GM18526 (cell line): ENCODE data around the gene LNPEP.

ENCODE experiments used
- POLR2A ChIP-seq: IDR thresholded peaks from 3 replicates; pipeline ENCODE4 v1.6.1; 2011; ENCODE audit not compliant: insufficient read length; ENCODE audit errors: extremely low read depth

Gene LNPEP

GRCh38 chr5:96924016-96924443, 11.8 kb upstream of the LNPEP start:
- TF ChIP-seq POLR2A, result no peak

DNA sequence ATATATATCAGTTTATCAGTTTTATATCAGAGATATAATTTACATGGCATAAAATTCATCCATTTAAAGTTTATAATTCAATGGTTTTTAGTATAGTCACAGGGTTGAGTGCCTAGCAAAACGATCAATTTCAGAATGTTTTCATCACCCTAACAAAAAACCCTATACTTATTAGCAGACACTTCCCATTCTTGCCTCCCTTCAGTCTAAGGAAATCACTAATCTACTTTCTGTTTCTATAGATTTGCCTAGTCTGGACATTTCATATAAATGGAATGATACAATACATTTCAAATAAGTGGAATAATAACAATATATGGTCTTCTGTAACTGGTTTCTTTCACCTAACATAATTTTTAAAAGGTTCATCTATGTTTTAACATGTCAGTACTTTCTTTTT, 9.6 kb upstream of the LNPEP start:
- no peak for TF ChIP-seq POLR2A

GRCh38 chr5:96927008-96927407, 8.9 kb upstream of the LNPEP start:
- no peak for TF ChIP-seq POLR2A

DNA sequence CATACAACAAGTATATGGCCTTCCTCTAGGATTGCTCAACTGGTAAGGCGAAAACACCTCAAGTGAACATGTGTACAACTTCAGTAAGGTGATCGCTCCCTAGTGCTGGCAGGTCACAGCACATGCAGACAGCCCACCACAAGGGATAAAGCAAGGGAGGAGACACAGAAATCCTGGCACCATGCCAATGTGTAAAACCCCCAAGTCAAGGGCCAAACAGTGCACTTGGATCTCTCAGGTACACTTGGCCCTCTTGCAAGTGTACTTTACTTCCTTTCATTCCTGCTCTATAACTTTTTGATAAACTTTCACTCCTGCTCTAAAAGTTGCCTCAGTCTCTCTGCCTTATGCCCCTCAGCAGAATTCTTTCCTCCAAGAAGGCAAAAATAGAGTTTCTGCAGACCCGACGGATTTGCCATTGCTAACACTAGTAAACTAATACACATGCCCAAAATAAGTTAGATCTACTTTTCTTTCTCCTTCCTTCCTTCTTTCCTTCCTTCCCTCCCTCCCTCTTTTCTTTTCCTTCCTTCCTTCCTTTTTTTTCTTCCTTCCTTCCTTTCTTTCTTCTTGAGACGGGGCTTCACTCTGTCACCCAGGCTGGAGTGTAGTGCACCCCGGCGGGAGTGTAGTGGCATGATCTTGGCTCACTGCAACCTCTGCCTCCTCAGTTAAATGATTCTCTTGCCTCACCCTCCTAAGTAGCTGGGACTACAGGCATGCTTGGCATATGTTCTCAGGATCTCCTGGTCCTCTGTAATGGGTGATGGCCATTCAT, 6.8 kb upstream of the LNPEP start:
- no peak for TF ChIP-seq POLR2A

GRCh38 chr5:96930058-96930457, 5.8 kb upstream of the LNPEP start:
- TF ChIP-seq POLR2A, result no peak

DNA sequence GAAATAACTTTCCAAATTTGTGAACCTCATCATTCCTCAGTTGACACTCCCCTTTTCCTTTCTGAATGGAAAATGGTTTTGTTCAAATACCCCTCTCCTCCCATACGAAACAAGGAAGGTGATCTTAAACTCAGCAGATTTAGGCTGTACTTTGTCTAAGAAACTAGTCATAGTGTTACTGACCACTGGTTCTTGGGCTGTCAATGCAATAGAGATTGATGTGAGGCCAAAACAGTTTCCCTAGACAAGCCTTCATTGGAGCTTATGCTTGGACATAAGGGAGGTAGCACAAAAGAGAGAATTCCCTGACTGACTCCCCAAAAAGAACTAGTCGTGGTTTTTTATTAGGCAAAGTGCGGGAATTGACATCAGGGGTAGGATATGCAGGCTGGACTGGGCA, 5.3 kb upstream of the LNPEP start:
- TF ChIP-seq POLR2A, result no peak

DNA sequence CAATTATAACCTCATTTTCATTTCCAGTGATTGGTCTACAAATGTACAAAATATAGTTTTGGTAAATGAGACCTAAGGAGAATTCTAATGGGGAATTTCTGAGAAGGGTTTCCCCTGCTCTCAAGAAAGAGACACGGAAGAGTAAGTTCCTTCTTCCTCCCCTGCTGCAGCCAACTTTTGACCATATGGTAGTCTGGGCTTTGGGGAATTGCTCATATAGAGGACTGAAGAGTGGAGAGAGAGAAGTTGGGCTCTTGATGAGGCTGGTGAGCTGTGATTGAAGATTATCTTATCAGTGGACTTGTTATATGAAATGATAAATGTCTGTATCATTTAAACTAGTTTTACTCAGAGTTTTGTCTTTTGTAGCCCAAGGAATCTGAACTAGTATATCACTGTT, 4.3 kb upstream of the LNPEP start:
- TF ChIP-seq POLR2A, result no peak

DNA sequence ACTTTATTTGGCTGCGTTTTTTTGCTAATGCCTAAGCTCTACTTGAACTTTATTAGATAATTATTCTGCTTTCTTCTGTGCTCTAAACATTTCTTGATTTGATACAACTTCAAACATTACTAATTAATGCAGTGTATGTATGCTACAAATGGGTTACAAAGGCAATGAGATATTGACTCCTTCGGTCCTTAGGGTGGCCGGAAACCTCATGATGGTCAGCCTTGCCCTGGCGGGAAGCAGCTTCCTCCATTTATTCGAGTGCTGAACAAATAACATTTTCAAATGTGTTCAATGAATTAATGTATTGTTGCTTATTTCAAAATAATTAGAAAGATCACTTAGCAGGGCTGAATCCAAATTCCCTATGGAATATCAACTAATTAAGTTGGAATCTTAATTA, 3.9 kb upstream of the LNPEP start:
- no peak for TF ChIP-seq POLR2A

DNA sequence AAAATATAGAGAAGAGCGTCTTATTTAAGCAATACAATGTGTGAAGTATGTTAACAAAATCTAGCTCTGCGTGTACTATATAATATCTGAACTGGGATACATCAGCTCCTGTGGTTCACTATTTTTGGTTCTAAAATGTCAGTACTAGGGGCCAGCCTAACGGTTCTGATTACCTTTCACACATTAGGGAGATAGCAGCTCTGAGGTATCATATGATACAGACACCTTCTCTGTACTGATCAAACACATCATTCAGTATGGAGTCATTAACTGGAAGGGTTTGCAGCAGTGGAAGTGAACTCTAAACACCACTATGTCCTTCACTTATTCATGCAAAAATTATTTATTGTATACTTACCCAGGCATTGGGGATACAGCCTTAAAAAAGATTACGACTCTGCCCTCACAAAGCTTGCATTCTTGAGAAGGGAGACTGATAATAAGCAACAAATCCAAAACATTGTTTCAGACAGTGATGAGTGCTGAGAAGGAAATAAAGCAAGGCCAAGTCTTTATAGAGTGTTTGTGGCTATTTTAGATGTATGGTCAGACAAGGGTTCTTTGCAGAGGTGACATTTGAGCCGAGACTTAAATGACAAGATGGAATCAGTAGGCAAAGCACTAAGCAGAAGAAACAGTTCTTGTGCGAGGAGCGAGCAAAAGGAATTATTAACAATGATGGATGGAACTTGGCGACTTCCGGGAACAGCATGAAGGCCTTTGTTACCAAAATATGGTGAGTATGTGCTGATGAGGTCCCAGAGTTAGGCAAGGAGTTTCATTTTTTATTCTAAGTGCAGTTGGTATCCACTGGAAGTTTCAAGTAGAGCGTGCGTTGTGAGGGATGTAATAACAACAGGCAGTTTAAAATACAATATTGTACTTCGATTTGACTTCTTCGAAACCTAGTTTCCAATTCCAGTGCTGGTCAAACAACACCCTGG, 1.8 kb upstream of the LNPEP start:
- TF ChIP-seq POLR2A, result no peak

DNA sequence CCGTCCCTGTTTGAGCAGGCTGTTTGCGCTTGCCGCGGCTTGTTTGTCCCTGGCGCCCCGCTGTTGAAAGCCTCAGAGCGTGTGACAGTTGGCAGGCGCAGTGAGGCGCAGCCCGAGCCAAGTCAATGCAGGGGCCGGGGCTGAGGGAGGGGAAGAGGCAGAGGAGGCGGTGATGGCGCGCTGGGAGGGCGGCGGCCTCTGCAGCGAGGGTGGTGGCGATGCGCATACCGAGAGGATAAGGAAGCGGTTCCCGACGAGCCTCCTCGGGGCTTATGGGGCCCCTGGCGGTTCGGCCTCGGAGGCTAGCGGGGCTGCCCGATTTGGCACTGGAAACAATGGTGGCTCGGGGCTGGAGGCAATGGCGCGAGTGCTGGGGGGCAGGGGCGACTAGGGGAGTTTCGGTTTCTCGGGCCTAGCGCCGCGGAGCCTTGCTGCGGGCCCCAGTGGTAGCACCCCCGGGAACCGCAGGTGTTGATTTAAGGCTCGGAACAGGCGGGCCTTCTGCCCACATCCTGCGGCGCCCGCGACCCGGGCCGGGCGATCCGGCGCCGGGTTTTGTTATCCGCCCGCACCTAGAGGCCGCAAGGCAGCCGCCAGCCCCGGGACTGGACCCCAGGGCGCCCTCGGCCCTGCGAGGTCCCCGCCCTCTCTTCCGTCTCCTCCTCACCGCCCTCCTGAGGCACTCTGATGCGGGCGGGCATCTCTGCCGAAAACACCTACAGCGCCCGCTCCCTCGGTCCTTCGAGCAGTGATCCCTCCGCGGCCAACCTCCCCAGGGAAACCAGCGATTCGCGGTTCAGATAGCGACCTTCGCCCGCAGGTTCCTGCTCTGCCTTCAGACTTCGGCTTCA, 947 bp upstream of the LNPEP start:
- TF ChIP-seq POLR2A, result peak; percentile 72

- TF ChIP-seq POLR2A, result peak; percentile 42
These were observed 796 bp downstream of the LNPEP start for GRCh38 chr5:96936431-96937320.

DNA sequence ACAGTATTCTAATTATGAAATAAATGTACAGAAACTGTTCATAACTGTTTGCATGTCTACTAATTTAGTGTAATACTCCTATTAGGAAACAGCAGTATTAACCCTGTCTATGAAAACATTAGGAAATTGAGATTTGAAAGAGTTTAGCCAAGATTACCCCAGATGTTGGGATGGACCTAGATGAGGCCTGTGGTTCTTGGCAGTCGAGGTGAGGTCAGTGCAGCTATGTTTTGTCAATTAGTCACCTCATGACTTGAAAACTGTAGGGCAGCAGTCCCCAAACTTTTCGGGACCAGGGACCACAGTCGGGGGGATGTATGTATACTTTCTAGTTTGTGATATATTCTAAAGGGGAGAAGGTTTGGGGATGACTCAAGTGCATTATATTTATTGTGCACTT, 4.7 kb downstream of the LNPEP start:
- no peak for TF ChIP-seq POLR2A

- TF ChIP-seq POLR2A, result no peak
These were observed 5.3 kb downstream of the LNPEP start for GRCh38 chr5:96941140-96941539.

- TF ChIP-seq POLR2A, result no peak
These were observed 6.2 kb downstream of the LNPEP start for GRCh38 chr5:96942078-96942477.
